Measurements from ENCODE around the gene MYOG. TPM values are rescaled to one million over a fixed set of nuclear protein-coding genes. Genes with fewer than 3 reads are reported as not detected.

MYOG gene
- total RNA-seq, 1 donor from 2014 or later: not detected

DNA sequence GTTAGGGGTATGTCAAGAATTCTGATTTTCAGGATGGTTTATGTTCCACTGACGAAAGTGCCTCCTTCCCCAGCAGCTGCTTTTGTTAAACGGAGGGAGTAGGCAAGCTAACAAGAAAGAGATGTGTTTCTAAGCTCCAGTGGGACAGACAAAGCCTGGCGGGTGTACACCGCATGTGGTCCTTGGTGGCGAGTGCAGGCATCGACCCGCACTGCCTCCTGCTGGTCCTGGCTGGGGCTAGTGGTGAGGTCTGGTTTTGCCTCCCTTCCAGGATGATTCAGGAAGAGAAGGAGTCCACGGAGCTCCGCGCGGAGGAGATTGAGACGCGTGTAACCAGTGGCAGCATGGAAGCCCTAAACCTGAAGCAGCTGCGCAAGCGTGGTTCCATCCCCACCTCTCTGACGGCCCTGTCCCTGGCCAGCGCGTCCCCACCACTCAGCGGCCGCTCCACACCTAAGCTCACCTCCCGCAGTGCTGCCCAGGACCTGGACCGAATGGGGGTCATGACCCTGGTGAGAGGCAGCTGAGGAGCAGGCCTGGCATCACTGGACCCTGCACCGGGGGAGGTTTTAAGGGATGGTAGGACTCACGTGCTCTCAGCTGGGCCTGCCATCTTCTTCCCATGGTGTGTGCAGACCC, 30.5 kb downstream of the MYOG start:
- Mint-ChIP-seq H3K36me3 (ENCODE audit: insufficient read depth) (no peaks in the 10 kb centered on the region), H3K4me3 (ENCODE audit: low read depth) (no peak overlapping the region), H3K9me3 (ENCODE audit: low read depth) (no peaks in the 10 kb centered on the region), H3K27ac (no peak overlapping the region), H3K27me3 (peaks cover 59% of the 10 kb centered on the region), H3K4me1 (ENCODE audit: low read depth) (no peaks in the 10 kb centered on the region)
- no peak for DNase-seq (ENCODE audit: low spot score, unreplicated experiment)
- TF ChIP-seq, protein P1, sequence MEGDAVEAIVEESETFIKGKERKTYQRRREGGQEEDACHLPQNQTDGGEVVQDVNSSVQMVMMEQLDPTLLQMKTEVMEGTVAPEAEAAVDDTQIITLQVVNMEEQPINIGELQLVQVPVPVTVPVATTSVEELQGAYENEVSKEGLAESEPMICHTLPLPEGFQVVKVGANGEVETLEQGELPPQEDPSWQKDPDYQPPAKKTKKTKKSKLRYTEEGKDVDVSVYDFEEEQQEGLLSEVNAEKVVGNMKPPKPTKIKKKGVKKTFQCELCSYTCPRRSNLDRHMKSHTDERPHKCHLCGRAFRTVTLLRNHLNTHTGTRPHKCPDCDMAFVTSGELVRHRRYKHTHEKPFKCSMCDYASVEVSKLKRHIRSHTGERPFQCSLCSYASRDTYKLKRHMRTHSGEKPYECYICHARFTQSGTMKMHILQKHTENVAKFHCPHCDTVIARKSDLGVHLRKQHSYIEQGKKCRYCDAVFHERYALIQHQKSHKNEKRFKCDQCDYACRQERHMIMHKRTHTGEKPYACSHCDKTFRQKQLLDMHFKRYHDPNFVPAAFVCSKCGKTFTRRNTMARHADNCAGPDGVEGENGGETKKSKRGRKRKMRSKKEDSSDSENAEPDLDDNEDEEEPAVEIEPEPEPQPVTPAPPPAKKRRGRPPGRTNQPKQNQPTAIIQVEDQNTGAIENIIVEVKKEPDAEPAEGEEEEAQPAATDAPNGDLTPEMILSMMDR (IDR thresholded peaks at IDR 0.05; ENCODE audit: unreplicated experiment): peak; percentile 9

- Mint-ChIP-seq H3K36me3 (ENCODE audit: insufficient read depth) (no peaks in the 10 kb centered on the region), H3K9me3 (ENCODE audit: low read depth) (no peaks in the 10 kb centered on the region), H3K4me3 (ENCODE audit: low read depth) (no peak overlapping the region), H3K4me1 (ENCODE audit: low read depth) (no peaks in the 10 kb centered on the region), H3K27ac (no peak overlapping the region), H3K27me3 (peaks cover 60% of the 10 kb centered on the region)
- TF ChIP-seq, protein P1 (IDR thresholded peaks at IDR 0.05; ENCODE audit: unreplicated experiment): no peak
- DNase-seq (ENCODE audit: low spot score, unreplicated experiment): no peak
Measured at GRCh38 chr1:203054642-203055041, 31.2 kb downstream of the MYOG start.

DNA sequence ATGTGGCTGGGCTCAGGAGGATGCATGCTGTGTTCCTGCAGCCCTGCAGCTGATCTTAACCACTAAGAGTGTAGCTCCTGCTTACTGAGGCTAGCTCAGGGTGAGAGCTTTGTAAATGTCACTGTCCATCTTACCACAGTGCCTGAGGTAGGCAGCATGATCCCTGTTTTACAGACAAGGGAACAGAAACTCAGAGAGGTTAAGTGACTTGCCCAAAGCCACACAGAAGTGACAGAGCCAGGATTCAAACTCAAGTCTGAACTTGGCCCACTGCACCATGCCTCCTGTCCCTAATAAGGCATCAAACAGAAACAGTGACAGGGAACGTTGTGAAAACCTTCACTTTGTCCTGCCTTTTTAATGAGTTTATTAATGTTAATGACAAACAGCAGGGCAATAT, 31.6 kb downstream of the MYOG start:
- Mint-ChIP-seq H3K4me3 (ENCODE audit: low read depth) (no peak overlapping the region), H3K27me3 (peaks cover 59% of the 10 kb centered on the region), H3K36me3 (ENCODE audit: insufficient read depth) (no peaks in the 10 kb centered on the region), H3K4me1 (ENCODE audit: low read depth) (no peaks in the 10 kb centered on the region), H3K27ac (no peak overlapping the region), H3K9me3 (ENCODE audit: low read depth) (no peaks in the 10 kb centered on the region)
- TF ChIP-seq, protein P1 (IDR thresholded peaks at IDR 0.05; ENCODE audit: unreplicated experiment): no peak
- DNase-seq (ENCODE audit: low spot score, unreplicated experiment): no peak

GRCh38 chr1:203052601-203053000, 33.2 kb downstream of the MYOG start:
- Mint-ChIP-seq H3K27ac (no peak overlapping the region), H3K27me3 (peaks cover 58% of the 10 kb centered on the region), H3K9me3 (ENCODE audit: low read depth) (no peaks in the 10 kb centered on the region), H3K4me3 (ENCODE audit: low read depth) (no peak overlapping the region), H3K4me1 (ENCODE audit: low read depth) (no peaks in the 10 kb centered on the region), H3K36me3 (ENCODE audit: insufficient read depth) (no peaks in the 10 kb centered on the region)
- no peak for DNase-seq (ENCODE audit: low spot score, unreplicated experiment)
- TF ChIP-seq, protein P1 (IDR thresholded peaks at IDR 0.05; ENCODE audit: unreplicated experiment): no peak

DNA sequence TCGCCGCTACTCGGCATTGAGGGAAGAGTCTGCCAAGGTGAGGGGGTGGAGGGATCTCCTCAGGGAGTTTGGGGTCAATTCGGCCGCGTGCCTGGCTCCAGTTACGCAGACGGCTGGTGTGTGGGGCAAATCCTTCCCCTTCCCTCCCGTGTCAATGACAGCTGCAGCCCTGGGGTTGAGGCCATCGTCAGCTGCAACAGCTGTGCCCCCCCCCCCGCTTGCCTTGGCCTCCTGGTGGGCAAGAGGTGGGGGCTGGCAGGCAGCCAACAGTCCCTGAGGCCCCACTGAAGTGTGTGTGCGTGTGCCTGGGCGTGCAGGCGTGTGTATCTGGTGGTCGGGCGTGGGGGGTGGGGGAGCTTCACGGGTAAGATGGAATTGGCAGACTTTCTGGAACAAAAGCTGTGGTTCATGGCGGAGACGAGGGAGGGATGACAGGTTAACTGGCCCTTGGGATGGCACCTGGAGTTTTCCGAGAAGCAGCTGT, 33.9 kb downstream of the MYOG start:
- Mint-ChIP-seq H3K27me3 (peaks cover 58% of the 10 kb centered on the region), H3K4me1 (ENCODE audit: low read depth) (no peaks in the 10 kb centered on the region), H3K27ac (no peak overlapping the region), H3K9me3 (ENCODE audit: low read depth) (no peaks in the 10 kb centered on the region), H3K36me3 (ENCODE audit: insufficient read depth) (no peaks in the 10 kb centered on the region), H3K4me3 (ENCODE audit: low read depth) (no peak overlapping the region)
- TF ChIP-seq, protein P1 (IDR thresholded peaks at IDR 0.05; ENCODE audit: unreplicated experiment): no peak
- no peak for DNase-seq (ENCODE audit: low spot score, unreplicated experiment)

Measured in progenitor cell of endocrine pancreas (in vitro differentiated cells).